ENCODE data around the gene UHRF2.

Gene UHRF2

DNA sequence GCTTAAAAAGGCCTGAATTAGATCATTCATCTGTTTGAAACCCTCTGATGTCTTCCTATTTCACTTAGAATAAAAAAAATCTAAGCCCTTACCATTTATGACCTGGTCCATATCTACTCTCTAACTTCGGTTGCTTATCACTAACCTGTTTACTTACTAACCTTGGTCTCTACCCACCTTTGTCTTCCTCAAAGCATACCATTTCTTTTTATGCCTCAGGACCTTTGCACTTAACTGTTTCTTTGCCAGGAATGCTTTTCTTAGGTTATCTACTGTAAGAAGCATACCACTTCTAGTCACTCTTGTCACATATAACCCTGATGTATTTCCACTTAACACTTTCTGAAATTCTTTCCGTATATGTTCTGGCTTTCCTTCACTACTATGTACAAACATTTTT lies 67.0 kb downstream of the UHRF2 start:
- no peak for TF ChIP-seq Cebpa-rat (IDR thresholded peaks at IDR 0.05)
- Histone ChIP-seq H3K9ac (no peak overlapping the region), H3K27ac (no peak overlapping the region), H3K36me3 (peaks cover 93% of the 10 kb centered on the region), H3K4me3 (no peak overlapping the region), H3K9me3 (no peaks in the 10 kb centered on the region), H3K27me3 (no peaks in the 10 kb centered on the region), H3K4me1 (no peaks in the 10 kb centered on the region), H3K4me2 (no peak overlapping the region), H4K20me1 (peaks cover 72% of the 10 kb centered on the region)

DNA sequence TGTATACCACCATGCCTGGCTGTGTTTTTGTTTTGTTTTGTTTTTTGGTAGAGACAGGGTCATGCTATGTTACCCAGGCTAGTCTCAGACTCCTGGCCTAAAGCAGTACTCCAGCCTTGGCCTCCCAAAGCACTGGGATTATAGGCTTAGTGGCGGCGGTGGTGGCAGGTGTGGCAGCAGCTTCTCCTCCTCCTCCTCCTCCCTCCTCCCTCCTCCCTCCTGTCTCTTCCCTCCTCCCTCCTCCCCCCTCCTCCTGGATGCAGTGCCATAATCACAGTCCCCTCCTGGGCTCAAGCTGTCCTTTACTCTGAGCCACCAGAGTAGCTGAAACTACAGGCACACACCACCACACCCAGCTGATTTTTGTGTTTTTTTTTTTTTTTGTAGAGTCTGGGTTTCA lies 71.2 kb downstream of the UHRF2 start:
- H3K9ac ChIP-seq, result no peak overlapping the region
- no peak overlapping the region for H3K4me2 ChIP-seq
- TF ChIP-seq Cebpa-rat (IDR thresholded peaks at IDR 0.05), result no peak
- no peaks in the 10 kb centered on the region for H3K27me3 ChIP-seq
- no peak overlapping the region for H3K4me3 ChIP-seq
- peaks cover 52% of the 10 kb centered on the region for H4K20me1 ChIP-seq
- H3K9me3 ChIP-seq, result no peaks in the 10 kb centered on the region
- H3K27ac ChIP-seq, result no peak overlapping the region
- peaks cover 99% of the 10 kb centered on the region for H3K36me3 ChIP-seq
- H3K4me1 ChIP-seq, result no peaks in the 10 kb centered on the region

DNA sequence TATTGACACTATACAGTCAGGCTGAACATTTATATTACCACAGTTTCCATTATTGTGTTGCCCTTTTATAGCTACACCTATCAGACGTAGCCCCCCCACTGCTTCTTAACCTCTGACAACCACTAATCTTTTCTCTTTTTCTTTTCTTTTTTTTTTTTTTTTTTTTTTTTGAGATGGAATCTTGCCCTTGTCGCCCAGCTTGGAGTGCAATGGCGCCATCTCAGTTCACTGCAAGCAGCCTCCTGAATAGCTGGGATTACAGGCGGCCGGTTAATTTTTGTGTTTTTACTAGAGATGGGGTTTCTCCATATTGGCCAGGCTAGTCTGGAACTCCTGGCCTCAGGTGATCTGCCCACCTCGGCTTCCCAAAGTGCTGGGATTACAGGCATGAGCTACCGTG lies 75.4 kb downstream of the UHRF2 start:
- TF ChIP-seq Cebpa-rat (IDR thresholded peaks at IDR 0.05), result no peak
- Histone ChIP-seq H4K20me1 (peaks cover 58% of the 10 kb centered on the region), H3K9me3 (no peaks in the 10 kb centered on the region), H3K36me3 (peaks cover 94% of the 10 kb centered on the region), H3K27ac (no peak overlapping the region), H3K4me1 (no peaks in the 10 kb centered on the region), H3K9ac (no peak overlapping the region), H3K27me3 (no peaks in the 10 kb centered on the region), H3K4me2 (no peak overlapping the region), H3K4me3 (no peak overlapping the region)

DNA sequence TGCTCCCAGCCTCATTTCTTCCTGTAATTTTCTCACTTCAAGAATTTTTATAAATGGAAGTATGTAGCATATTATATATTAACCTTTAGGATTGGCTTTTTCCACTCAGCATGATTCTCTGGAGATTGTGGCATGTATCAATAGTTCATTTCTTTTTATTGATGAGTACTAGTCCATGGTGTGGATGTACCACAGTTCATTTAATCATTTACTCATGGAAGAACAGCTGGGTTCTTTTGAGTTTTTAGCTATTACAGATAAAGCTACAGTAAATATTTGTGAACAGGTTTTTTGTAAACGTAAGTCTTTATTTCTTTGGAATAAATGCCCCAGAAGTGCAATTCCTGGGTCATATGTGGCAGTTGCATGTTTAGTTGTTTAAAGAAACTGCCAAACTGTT lies 76.1 kb downstream of the UHRF2 start:
- Histone ChIP-seq H3K27ac (no peak overlapping the region), H3K4me3 (no peak overlapping the region), H4K20me1 (peaks cover 63% of the 10 kb centered on the region), H3K4me2 (no peak overlapping the region), H3K36me3 (peaks cover 94% of the 10 kb centered on the region), H3K9me3 (no peaks in the 10 kb centered on the region), H3K4me1 (no peaks in the 10 kb centered on the region), H3K9ac (no peak overlapping the region), H3K27me3 (no peaks in the 10 kb centered on the region)
- no peak for TF ChIP-seq Cebpa-rat (IDR thresholded peaks at IDR 0.05)

DNA sequence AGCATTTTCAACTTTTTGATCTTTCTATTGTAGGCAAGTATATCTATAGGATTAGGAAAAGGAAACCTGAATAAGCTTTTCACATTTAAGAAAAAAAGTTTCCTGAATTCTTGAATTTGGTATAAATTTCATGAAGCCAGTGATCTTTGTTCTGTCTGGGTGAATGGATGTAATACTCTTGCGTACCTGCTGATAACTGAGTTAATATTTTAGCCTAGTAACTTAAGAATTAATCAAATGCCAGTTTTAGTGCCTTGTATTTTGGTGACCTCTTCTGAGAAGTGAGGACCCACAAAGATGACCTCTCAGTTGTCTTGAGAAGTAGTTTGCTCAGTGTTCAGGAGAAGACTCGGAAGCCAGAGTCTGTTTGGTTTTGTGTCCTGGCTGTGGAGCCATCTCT lies 77.9 kb downstream of the UHRF2 start:
- Histone ChIP-seq H3K4me1 (no peaks in the 10 kb centered on the region), H3K9ac (no peak overlapping the region), H3K9me3 (no peaks in the 10 kb centered on the region), H3K27me3 (no peaks in the 10 kb centered on the region), H3K27ac (no peak overlapping the region), H3K36me3 (peaks cover 92% of the 10 kb centered on the region), H3K4me2 (no peak overlapping the region), H4K20me1 (peaks cover 57% of the 10 kb centered on the region), H3K4me3 (no peak overlapping the region)
- TF ChIP-seq Cebpa-rat (IDR thresholded peaks at IDR 0.05), result no peak

DNA sequence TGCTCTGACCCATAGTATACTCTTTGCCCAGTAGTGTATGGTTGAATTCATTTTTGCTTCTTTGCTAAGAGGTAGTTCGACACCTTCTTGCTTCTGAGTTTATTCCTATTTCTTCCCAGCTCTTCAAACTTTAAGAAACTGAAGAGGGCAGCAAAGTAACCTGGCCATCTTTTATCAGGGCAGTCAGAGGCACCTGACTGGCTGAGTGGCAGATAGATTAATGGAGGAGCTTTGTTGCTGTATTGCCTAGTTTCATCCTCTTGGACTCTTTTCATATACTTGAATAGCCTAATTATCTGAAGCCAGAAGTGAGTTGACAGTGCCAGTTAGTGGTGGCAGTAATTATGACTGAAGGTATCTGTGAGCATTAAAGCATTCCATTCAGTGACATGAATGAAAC lies 82.5 kb downstream of the UHRF2 start:
- H3K36me3 ChIP-seq, result peaks cover 87% of the 10 kb centered on the region

DNA sequence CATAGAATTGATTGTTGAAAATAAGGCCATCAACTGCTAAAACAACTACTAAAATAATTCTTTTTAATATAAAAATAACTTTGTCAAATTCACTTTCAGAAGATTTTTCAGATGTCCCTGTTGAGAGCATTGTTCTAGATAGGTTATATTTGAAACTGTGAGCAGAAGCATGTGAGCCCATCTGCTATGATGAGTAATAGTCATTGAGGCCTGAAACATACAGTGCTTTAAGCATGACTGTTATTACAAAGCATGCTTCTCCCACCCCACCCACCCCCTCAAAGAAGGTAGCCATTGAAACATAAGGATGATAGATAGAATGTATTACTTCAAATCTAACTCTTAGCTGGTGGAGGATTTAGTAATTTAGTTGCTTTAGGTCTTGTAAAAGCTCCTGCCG lies 86.0 kb downstream of the UHRF2 start:
- TF ChIP-seq Cebpa-rat (IDR thresholded peaks at IDR 0.05), result no peak
- Histone ChIP-seq H4K20me1 (no peaks in the 10 kb centered on the region; the same call in 1 of the 2 replicates), H3K27me3 (no peaks in the 10 kb centered on the region)

More for the DNA sequence above, 82.5 kb downstream of the UHRF2 start:
- peaks cover 34% of the 10 kb centered on the region for H4K20me1 ChIP-seq
- H3K27ac ChIP-seq, result no peak overlapping the region
- no peak for TF ChIP-seq Cebpa-rat (IDR thresholded peaks at IDR 0.05)
- no peak overlapping the region for H3K4me3 ChIP-seq
- no peaks in the 10 kb centered on the region for H3K9me3 ChIP-seq
- no peaks in the 10 kb centered on the region for H3K4me1 ChIP-seq
- no peak overlapping the region for H3K4me2 ChIP-seq
- H3K27me3 ChIP-seq, result no peaks in the 10 kb centered on the region
- no peak overlapping the region for H3K9ac ChIP-seq

DNA sequence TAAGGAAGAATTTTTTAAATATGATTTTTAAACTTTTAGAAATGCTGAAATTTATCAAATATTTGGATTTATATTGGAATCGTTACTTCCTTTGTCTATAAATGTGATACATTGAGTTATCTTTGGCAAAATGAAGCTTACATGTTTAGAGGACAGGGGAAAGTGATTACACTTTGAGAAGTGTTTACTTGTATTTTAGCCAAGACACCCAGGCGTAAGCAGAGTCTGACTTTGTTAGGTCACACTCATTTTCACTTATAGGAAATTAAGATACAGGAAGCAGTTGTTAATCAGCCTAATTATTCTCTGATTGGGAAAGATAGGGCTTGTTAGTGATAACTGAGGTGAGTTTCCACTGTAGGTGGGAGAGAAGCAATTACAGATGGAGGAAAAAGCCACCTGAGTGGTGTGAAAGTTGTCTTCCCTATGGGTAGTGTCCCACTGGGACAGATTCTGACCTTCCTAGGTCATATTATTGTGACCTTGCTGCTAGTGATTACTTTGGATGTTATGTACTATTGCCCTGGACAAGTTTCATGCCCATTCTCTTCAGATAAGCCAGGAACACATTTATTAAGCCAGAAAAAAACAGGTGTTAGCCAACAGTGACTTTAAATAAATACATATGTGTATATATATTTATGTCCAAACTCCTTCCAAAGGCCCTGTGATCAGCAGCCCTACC lies 88.7 kb downstream of the UHRF2 start:
- Histone ChIP-seq H3K9ac (no peak overlapping the region), H4K20me1 (no peaks in the 10 kb centered on the region; the same call in 1 of the 2 replicates), H3K9me3 (no peaks in the 10 kb centered on the region), H3K4me2 (no peak overlapping the region), H3K27ac (no peak overlapping the region), H3K27me3 (no peaks in the 10 kb centered on the region), H3K4me3 (no peak overlapping the region), H3K36me3 (peaks cover 96% of the 10 kb centered on the region), H3K4me1 (no peaks in the 10 kb centered on the region)
- no peak for TF ChIP-seq Cebpa-rat (IDR thresholded peaks at IDR 0.05)

More for the DNA sequence above, 86.0 kb downstream of the UHRF2 start:
- no peaks in the 10 kb centered on the region for H3K9me3 ChIP-seq
- H3K4me2 ChIP-seq, result no peak overlapping the region
- no peak overlapping the region for H3K27ac ChIP-seq
- no peak overlapping the region for H3K9ac ChIP-seq
- no peaks in the 10 kb centered on the region for H3K4me1 ChIP-seq
- H3K36me3 ChIP-seq, result peaks cover 90% of the 10 kb centered on the region
- H3K4me3 ChIP-seq, result no peak overlapping the region

DNA sequence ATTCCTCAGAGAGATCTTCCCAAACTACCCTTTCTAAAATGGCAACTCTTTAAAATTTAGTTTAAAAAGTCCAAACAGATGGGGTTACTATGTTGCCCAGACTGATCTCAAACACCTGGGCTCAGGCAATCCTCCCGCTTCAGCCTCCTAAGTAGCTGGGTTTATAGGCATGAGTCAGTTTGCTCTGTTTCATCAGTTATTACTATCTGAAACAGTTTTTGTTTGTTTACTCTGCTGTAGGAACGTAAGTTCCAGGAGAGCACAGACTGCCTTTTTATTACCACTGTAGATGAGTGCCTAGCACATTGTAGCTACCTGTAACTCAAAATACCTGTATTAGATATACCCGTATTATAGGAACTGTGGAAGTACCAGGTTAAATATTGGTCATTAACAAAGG lies 89.4 kb downstream of the UHRF2 start:
- no peak overlapping the region for H3K4me2 ChIP-seq
- peaks cover 96% of the 10 kb centered on the region for H3K36me3 ChIP-seq
- no peaks in the 10 kb centered on the region for H3K4me1 ChIP-seq
- H4K20me1 ChIP-seq, result no peaks in the 10 kb centered on the region; the same call in 1 of the 2 replicates
- H3K9me3 ChIP-seq, result no peaks in the 10 kb centered on the region
- no peak for TF ChIP-seq Cebpa-rat (IDR thresholded peaks at IDR 0.05)
- no peak overlapping the region for H3K4me3 ChIP-seq
- no peaks in the 10 kb centered on the region for H3K27me3 ChIP-seq
- H3K9ac ChIP-seq, result no peak overlapping the region
- H3K27ac ChIP-seq, result no peak overlapping the region

DNA sequence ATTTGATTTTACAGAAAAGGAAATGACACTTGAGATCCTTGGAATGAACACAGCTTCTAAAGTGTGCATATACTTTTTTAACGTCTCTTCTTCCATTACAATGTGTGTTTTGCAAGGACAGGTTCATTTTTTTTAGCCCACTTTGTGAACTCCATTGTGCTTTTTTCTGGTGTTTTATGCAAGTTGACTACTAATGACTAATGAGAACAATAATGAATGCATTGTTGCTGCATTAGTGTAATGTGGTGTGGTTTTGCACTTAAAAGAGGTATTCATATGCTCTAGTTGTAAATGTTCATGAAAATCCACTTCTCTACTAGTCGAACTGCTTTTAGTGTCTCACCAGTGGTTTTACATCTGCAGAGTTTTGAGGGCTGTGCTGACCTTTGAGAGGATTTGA lies 93.6 kb downstream of the UHRF2 start:
- H3K9ac ChIP-seq, result no peak overlapping the region
- no peaks in the 10 kb centered on the region; the same call in 1 of the 2 replicates for H4K20me1 ChIP-seq
- no peak overlapping the region for H3K4me2 ChIP-seq
- no peak for TF ChIP-seq Cebpa-rat (IDR thresholded peaks at IDR 0.05)
- H3K4me1 ChIP-seq, result no peaks in the 10 kb centered on the region
- no peak overlapping the region for H3K4me3 ChIP-seq
- H3K27me3 ChIP-seq, result no peaks in the 10 kb centered on the region
- H3K9me3 ChIP-seq, result no peaks in the 10 kb centered on the region
- H3K27ac ChIP-seq, result no peak overlapping the region
- peaks cover 99% of the 10 kb centered on the region for H3K36me3 ChIP-seq
